ENCODE results near the gene ITSN1.
"Not testable (repeated sequence)": the region's sequence is repeated elsewhere in the genome, so short reads cannot be mapped to it uniquely, and the experiment has no call there.

Gene ITSN1

GRCh38 chr21:33668180-33668579, 25.9 kb downstream of the ITSN1 start:
- Histone ChIP-seq H3K4me1 (ENCODE audit: control insufficient read depth, insufficient read depth, low read length) (peaks cover 8% of the 10 kb centered on the region), H3K4me2 (ENCODE audit: low read length) (no peak overlapping the region), H3K36me3 (ENCODE audit: insufficient read depth, low read length) (no peaks in the 10 kb centered on the region), H3K4me3 (ENCODE audit: low read length) (no peak overlapping the region), H3K9ac (ENCODE audit: low read depth, low read length) (no peak overlapping the region), H3K27me3 (ENCODE audit: control insufficient read depth, insufficient read depth, low read length) (no peaks in the 10 kb centered on the region), H3K9me3 (replicated peaks; ENCODE audit: low read length) (no peaks in the 10 kb centered on the region)

DNA sequence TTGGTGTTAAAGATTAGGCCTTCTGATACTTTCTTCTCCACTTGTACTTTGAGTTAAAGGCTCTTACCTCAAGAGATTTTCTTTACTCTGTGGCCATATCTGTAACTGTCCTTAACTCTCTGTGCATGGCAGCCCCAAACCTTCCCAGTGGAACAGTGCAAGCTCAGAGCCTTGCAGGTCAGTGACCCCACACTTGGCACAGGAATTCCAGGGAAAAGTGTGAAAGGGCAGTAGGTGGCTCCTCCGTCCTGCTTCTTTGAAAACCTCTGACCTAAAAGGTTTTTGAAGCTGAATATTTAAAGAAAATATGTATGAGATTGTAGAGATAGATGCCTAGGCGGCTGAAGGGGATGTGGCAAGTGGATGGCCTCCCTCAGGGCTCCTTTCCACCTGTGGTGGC, 26.3 kb downstream of the ITSN1 start:
- Histone ChIP-seq H3K36me3 (ENCODE audit: insufficient read depth, low read length) (no peaks in the 10 kb centered on the region), H3K9ac (ENCODE audit: low read depth, low read length) (no peak overlapping the region), H3K4me2 (ENCODE audit: low read length) (no peak overlapping the region), H3K4me3 (ENCODE audit: low read length) (no peak overlapping the region), H3K4me1 (ENCODE audit: control insufficient read depth, insufficient read depth, low read length) (peaks cover 8% of the 10 kb centered on the region), H3K9me3 (replicated peaks; ENCODE audit: low read length) (no peaks in the 10 kb centered on the region), H3K27me3 (ENCODE audit: control insufficient read depth, insufficient read depth, low read length) (no peaks in the 10 kb centered on the region)

DNA sequence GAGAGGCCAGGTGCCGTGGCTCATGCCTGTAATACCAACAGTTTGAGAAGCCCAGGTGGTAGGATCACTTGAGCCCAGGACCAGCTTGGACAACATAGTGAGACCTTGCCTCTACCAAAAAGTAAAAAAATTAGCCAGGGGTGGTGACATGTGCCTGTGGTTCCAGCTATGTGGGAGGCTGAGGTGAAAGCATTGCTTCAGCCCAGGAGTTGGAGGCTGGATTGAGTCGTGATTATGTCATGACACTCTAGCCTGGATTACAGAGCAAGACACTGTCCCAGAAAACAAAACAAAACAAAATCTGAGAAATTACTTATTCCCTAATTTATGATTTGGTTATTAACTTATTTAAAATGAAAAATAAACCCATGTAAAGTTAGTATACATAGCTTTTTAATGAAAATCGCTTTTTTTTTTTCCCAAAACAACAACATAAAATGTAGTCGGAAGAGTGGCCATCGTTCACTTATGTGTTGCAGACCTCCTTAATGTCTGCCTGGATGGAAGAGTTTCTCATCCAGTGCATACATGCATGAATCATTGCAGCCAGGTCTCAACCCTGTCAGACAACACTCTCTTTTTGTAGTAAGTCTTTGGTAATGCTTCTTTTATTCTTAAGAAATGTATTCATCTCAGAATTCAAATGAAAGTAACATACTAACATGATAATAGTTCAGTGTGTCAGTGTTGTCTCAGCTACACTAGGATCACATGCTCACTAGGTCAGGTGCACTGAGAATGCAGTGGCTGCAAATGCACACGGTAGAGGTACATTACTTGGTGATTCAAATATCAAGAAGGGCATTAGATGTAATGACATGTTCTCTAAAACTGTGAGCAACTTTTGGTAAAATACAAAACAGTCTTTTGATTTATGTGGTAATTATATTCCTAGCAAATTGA, 28.0 kb downstream of the ITSN1 start:
- H3K9me3 ChIP-seq (replicated peaks; ENCODE audit: low read length) = no peaks in the 10 kb centered on the region

GRCh38 chr21:33673473-33673872, 31.2 kb downstream of the ITSN1 start:
- Histone ChIP-seq H3K4me2 (ENCODE audit: low read length) (no peak overlapping the region), H3K27me3 (ENCODE audit: control insufficient read depth, insufficient read depth, low read length) (no peaks in the 10 kb centered on the region), H3K9ac (ENCODE audit: low read depth, low read length) (no peak overlapping the region), H3K4me3 (ENCODE audit: low read length) (no peak overlapping the region), H3K9me3 (replicated peaks; ENCODE audit: low read length) (no peaks in the 10 kb centered on the region), H3K4me1 (ENCODE audit: control insufficient read depth, insufficient read depth, low read length) (peaks cover 1% of the 10 kb centered on the region), H3K36me3 (ENCODE audit: insufficient read depth, low read length) (no peaks in the 10 kb centered on the region)

More for the DNA sequence above, 28.0 kb downstream of the ITSN1 start:
- Histone ChIP-seq H3K36me3 (ENCODE audit: insufficient read depth, low read length) (no peaks in the 10 kb centered on the region), H3K27me3 (ENCODE audit: control insufficient read depth, insufficient read depth, low read length) (no peaks in the 10 kb centered on the region), H3K9ac (ENCODE audit: low read depth, low read length) (no peak overlapping the region), H3K4me2 (ENCODE audit: low read length) (no peak overlapping the region), H3K4me1 (ENCODE audit: control insufficient read depth, insufficient read depth, low read length) (peaks cover 8% of the 10 kb centered on the region), H3K4me3 (ENCODE audit: low read length) (no peak overlapping the region)

GRCh38 chr21:33674226-33674625, 31.9 kb downstream of the ITSN1 start:
- Histone ChIP-seq H3K4me2 (ENCODE audit: low read length) (no peak overlapping the region), H3K27me3 (ENCODE audit: control insufficient read depth, insufficient read depth, low read length) (no peaks in the 10 kb centered on the region), H3K9me3 (replicated peaks; ENCODE audit: low read length) (no peaks in the 10 kb centered on the region), H3K36me3 (ENCODE audit: insufficient read depth, low read length) (no peaks in the 10 kb centered on the region), H3K4me1 (ENCODE audit: control insufficient read depth, insufficient read depth, low read length) (no peaks in the 10 kb centered on the region), H3K9ac (ENCODE audit: low read depth, low read length) (no peak overlapping the region), H3K4me3 (ENCODE audit: low read length) (no peak overlapping the region)

DNA sequence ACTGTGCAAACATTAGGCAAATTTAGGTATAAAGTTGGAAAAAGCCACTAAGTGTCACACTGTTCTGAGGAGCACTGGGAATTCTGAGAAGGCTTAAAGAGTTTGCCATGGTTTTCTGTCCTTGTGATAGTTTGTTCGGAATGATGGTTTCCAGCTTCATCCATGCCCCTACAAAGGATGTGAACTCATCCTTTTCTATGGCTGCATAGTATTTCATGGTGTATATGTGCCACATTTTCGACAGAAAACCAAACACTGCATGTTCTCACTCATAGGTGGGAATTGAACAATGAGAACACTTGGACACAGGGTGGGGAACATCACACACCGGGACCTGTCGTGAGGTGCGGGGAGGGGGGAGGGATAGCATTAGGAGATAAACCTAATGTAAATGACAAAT, 34.4 kb downstream of the ITSN1 start:
- H3K9ac ChIP-seq (ENCODE audit: low read depth, low read length); H3K4me2 ChIP-seq (ENCODE audit: low read length); H3K36me3 ChIP-seq (ENCODE audit: insufficient read depth, low read length); H3K27me3 ChIP-seq (ENCODE audit: control insufficient read depth, insufficient read depth, low read length); H3K4me1 ChIP-seq (ENCODE audit: control insufficient read depth, insufficient read depth, low read length); H3K9me3 ChIP-seq (replicated peaks; ENCODE audit: low read length); H3K4me3 ChIP-seq (ENCODE audit: low read length): not testable (repeated sequence)

- no peak overlapping the region for H3K4me2 ChIP-seq (ENCODE audit: low read length)
- no peak overlapping the region for H3K4me3 ChIP-seq (ENCODE audit: low read length)
- no peak overlapping the region for H3K9ac ChIP-seq (ENCODE audit: low read depth, low read length)
- H3K9me3 ChIP-seq (replicated peaks; ENCODE audit: low read length) = no peaks in the 10 kb centered on the region
- peaks cover 1% of the 10 kb centered on the region for H3K4me1 ChIP-seq (ENCODE audit: control insufficient read depth, insufficient read depth, low read length)
- H3K27me3 ChIP-seq (ENCODE audit: control insufficient read depth, insufficient read depth, low read length) = no peaks in the 10 kb centered on the region
- no peaks in the 10 kb centered on the region for H3K36me3 ChIP-seq (ENCODE audit: insufficient read depth, low read length)
These were observed 35.1 kb downstream of the ITSN1 start for GRCh38 chr21:33677450-33677849.

DNA sequence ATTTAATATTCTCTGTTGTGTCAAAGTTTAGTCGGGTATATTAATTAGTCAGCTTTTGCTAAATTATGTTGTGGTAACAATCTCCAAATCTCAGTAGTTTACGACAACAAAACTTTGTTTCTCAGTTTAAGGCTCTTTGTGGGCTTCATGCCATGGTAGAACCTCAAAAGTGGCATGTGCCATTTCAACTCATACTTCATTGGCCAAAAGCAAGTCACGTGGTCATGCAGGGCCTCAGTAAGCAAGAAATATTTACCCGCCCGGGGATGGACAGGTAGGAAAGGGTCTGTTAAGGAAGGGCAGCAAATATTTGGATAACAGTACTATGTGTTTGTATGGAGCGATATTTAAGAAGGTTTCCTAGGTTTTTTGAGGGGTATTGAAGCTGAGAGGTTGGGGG, 38.6 kb downstream of the ITSN1 start:
- Histone ChIP-seq H3K9me3 (replicated peaks; ENCODE audit: low read length) (no peaks in the 10 kb centered on the region), H3K36me3 (ENCODE audit: insufficient read depth, low read length) (no peaks in the 10 kb centered on the region), H3K4me2 (ENCODE audit: low read length) (no peak overlapping the region), H3K4me1 (ENCODE audit: control insufficient read depth, insufficient read depth, low read length) (peaks cover 36% of the 10 kb centered on the region), H3K9ac (ENCODE audit: low read depth, low read length) (no peak overlapping the region), H3K27me3 (ENCODE audit: control insufficient read depth, insufficient read depth, low read length) (no peaks in the 10 kb centered on the region), H3K4me3 (ENCODE audit: low read length) (no peak overlapping the region)

GRCh38 chr21:33682992-33683627, 40.8 kb downstream of the ITSN1 start:
- no peaks in the 10 kb centered on the region for H3K36me3 ChIP-seq (ENCODE audit: insufficient read depth, low read length)
- H3K4me3 ChIP-seq (ENCODE audit: low read length) = no peak overlapping the region
- H3K9ac ChIP-seq (ENCODE audit: low read depth, low read length) = peak overlapping the region; percentile 36

GRCh38 chr21:33684068-33684467, 41.8 kb downstream of the ITSN1 start:
- Histone ChIP-seq H3K9me3 (replicated peaks; ENCODE audit: low read length) (no peaks in the 10 kb centered on the region), H3K4me3 (ENCODE audit: low read length) (no peak overlapping the region), H3K4me1 (ENCODE audit: control insufficient read depth, insufficient read depth, low read length) (peaks cover 50% of the 10 kb centered on the region), H3K36me3 (ENCODE audit: insufficient read depth, low read length) (no peaks in the 10 kb centered on the region), H3K27me3 (ENCODE audit: control insufficient read depth, insufficient read depth, low read length) (no peaks in the 10 kb centered on the region), H3K4me2 (ENCODE audit: low read length) (peak overlapping the region; percentile 15), H3K9ac (ENCODE audit: low read depth, low read length) (peak overlapping the region; percentile 32)

More at GRCh38 chr21:33682992-33683627, 40.8 kb downstream of the ITSN1 start:
- Histone ChIP-seq H3K9me3 (replicated peaks; ENCODE audit: low read length) (no peaks in the 10 kb centered on the region), H3K4me2 (ENCODE audit: low read length) (peak overlapping the region; percentile 57), H3K27me3 (ENCODE audit: control insufficient read depth, insufficient read depth, low read length) (no peaks in the 10 kb centered on the region), H3K4me1 (ENCODE audit: control insufficient read depth, insufficient read depth, low read length) (peaks cover 50% of the 10 kb centered on the region)

DNA sequence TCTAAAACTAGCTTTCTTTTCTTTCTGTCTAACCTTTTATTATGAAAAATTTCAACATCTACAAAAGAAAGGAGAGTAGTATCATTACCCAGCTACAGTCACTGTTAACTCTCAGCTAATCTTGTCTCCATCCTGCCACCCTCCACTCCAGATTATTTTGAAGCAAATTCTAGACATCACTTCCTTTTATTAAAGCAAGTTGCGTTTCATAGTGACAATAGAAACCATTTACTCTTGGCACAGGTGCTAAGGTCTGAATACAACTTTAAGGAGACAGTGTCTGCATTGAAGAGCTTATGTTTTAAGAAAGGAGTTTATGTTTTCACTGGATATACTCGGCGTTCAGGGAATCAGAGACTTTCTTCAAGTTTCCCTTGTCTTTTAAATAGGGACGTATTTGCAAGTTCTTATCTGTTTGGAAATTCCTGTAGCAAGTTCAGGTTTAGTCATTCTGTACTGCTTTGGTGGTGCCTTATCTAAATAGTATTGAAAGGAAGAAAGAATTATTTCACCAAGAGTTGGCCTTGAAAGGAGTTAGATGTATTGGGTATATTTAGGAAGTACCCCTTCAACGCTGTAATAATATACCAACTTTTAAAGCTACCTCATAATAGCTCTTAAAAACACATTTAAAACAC, 42.7 kb downstream of the ITSN1 start:
- Histone ChIP-seq H3K4me1 (ENCODE audit: control insufficient read depth, insufficient read depth, low read length) (peaks cover 50% of the 10 kb centered on the region), H3K4me3 (ENCODE audit: low read length) (no peak overlapping the region), H3K27me3 (ENCODE audit: control insufficient read depth, insufficient read depth, low read length) (no peaks in the 10 kb centered on the region), H3K9ac (ENCODE audit: low read depth, low read length) (peak overlapping the region; percentile 18), H3K9me3 (replicated peaks; ENCODE audit: low read length) (no peaks in the 10 kb centered on the region), H3K4me2 (ENCODE audit: low read length) (peak overlapping the region; percentile 41), H3K36me3 (ENCODE audit: insufficient read depth, low read length) (no peaks in the 10 kb centered on the region)

Measured in skeletal muscle satellite cell (primary cell).